Progenitor cell of endocrine pancreas (in vitro differentiated cells): ENCODE measurements around the gene RNASEH1. TPM values are rescaled to one million over a fixed set of nuclear protein-coding genes. Genes with fewer than 3 reads are reported as not detected.
A peak's percentile ranks its signal among the peaks of the same experiment; 100 is the strongest.
"Not testable (repeated sequence)": the region's sequence is repeated elsewhere in the genome, so short reads cannot be mapped to it uniquely, and the experiment has no call there.

ENCODE experiments used
- DNase-seq: peaks from one replicate; pipeline ENCODE4 v3.0.0; 2021; ENCODE audit warnings: low spot score; ENCODE audit not compliant: unreplicated experiment
- H3K27ac Mint-ChIP-seq: 2 replicates; pipeline ENCODE4 v1.8.0; 2021; ENCODE audit warnings: mild to moderate bottlenecking, moderate library complexity, mixed read lengths
- H3K27me3 Mint-ChIP-seq: 2 replicates; pipeline ENCODE4 v1.8.0; 2021; ENCODE audit warnings: mixed read lengths
- H3K36me3 Mint-ChIP-seq: 2 replicates; pipeline ENCODE4 v1.8.0; 2022; ENCODE audit warnings: mixed read lengths; ENCODE audit not compliant: insufficient read depth
- H3K4me1 Mint-ChIP-seq: 2 replicates; pipeline ENCODE4 v1.8.0; 2021; ENCODE audit warnings: low read depth, mixed read lengths
- H3K4me3 Mint-ChIP-seq: 2 replicates; pipeline ENCODE4 v1.8.0; 2021; ENCODE audit warnings: low read depth, mild to moderate bottlenecking, moderate library complexity, mixed read lengths
- H3K9me3 Mint-ChIP-seq: 2 replicates; pipeline ENCODE4 v1.8.0; 2021; ENCODE audit warnings: low read depth, mixed read lengths
- CTCF ChIP-seq: fragments of 200-600 bp; sonication (generic); IDR thresholded peaks from one replicate; pipeline ENCODE4 v1.5.0; 2021; ENCODE audit warnings: antibody characterized with exemption, mild to moderate bottlenecking; ENCODE audit not compliant: unreplicated experiment
- total RNA-seq: library from RNA; stranded (reverse); gene quantifications from 2 replicates; pipeline ENCODE4 v1.2.1, GENCODE V29; 2021

The RNASEH1 gene
- total RNA-seq, 1 donor from 2014 or later = 18.5 TPM

DNA sequence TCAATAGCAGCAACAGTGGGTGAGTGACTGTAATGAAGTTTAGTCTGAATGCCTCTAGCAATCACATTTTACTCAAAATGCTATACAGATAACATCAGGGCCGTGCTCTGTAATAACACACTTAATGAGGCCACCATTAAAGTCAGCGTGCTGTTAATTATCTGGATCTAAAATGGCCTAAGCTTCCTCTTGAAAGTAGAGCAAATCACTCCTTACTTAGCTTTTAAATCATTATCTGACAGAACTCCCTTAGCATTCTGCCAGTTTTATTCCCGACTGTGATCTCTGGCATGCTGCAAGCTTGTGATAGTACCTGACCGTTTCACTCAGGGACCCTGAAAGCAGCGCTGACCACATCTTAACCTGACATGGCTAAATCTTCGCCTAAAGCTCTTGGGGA, 25.9 kb upstream of the RNASEH1 start:
- DNase-seq = no peak
- H3K36me3 Mint-ChIP-seq = peaks cover 17% of the 10 kb centered on the region
- no peaks in the 10 kb centered on the region for H3K27me3 Mint-ChIP-seq
- H3K4me1 Mint-ChIP-seq = peaks cover 10% of the 10 kb centered on the region
- TF ChIP-seq CTCF = no peak
- H3K4me3 Mint-ChIP-seq = no peak overlapping the region
- peak overlapping the region; percentile 35 for H3K27ac Mint-ChIP-seq
- H3K9me3 Mint-ChIP-seq = no peaks in the 10 kb centered on the region

DNA sequence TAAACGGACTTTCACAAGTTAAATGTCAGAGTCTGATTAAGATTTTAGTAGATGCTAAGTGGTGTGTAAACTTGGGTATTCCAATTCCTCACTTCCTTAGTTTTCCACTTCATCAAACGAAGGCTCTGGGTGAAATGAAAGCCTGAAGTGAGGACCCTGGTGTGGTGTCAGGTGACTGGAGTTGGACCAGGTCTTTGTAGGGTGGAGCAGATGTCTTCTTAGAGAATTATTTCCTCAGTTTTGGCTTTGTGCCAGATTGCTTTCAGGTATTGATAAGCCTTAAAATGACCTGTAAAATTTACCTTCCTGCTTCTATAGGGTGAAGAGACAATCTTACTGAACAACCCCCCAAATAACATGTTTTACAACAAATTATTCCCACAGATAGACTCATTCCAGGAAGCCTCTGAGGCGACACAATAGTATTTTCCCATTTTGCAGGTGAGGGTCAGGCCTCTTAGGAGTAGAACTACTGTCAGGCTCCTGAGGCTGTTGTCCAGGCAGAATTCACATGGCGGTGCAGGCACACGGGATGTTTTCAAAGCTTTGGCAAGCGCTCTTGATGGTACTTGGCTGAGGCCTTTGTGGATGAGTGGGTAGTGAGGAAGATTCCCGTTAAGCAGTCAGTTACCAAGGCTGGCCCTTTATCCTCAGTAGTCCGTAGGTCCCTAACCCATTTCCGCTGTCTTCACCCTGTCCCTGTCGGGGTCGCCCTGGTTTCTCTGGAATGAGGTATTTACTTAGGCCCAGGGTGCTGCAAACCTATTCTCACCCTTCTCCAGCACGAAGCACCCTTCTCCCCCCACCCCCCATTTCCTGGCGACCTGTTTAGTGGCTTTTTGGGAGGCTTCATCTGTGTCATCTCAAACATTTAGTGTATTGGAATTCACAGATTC, 23.5 kb upstream of the RNASEH1 start:
- Mint-ChIP-seq H3K36me3 (peaks cover 35% of the 10 kb centered on the region), H3K27ac (no peak overlapping the region), H3K9me3 (no peaks in the 10 kb centered on the region), H3K4me3 (no peak overlapping the region), H3K27me3 (no peaks in the 10 kb centered on the region), H3K4me1 (peaks cover 29% of the 10 kb centered on the region)
- DNase-seq = no peak
- no peak for TF ChIP-seq CTCF

GRCh38 chr2:3580449-3580848, 22.3 kb upstream of the RNASEH1 start:
- Mint-ChIP-seq H3K4me1 (peaks cover 32% of the 10 kb centered on the region), H3K27me3 (no peaks in the 10 kb centered on the region), H3K27ac (peak overlapping the region; percentile 92), H3K9me3 (no peaks in the 10 kb centered on the region), H3K4me3 (no peak overlapping the region), H3K36me3 (peaks cover 40% of the 10 kb centered on the region)
- no peak for DNase-seq
- TF ChIP-seq CTCF = no peak

DNA sequence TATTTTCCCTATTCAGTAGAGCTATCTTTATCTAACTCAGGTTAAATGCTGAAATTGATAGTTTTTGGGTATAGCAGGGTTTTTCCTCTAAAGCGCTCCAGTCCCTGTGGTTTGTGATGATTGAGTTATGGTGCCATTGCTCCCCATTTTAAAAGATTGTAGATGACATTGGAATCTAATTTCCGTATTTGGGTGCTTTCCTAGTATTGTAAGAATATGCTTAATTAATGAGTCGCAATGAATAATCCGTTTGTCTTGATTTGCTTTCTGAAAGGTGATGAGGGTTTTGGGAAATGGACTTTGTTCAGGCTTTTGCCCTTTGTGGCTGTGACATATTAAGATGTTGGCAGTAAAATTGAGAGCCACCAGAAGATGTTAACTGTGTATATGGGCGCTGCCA, 20.9 kb upstream of the RNASEH1 start:
- peaks cover 32% of the 10 kb centered on the region for H3K4me1 Mint-ChIP-seq
- H3K36me3 Mint-ChIP-seq = peaks cover 39% of the 10 kb centered on the region
- no peak for DNase-seq
- H3K4me3 Mint-ChIP-seq = no peak overlapping the region
- TF ChIP-seq CTCF = no peak
- no peaks in the 10 kb centered on the region for H3K9me3 Mint-ChIP-seq
- H3K27me3 Mint-ChIP-seq = no peaks in the 10 kb centered on the region
- peak overlapping the region; percentile 65 for H3K27ac Mint-ChIP-seq

- not testable (repeated sequence) for H3K27me3 Mint-ChIP-seq, DNase-seq, H3K9me3 Mint-ChIP-seq
- H3K36me3 Mint-ChIP-seq = peaks cover 36% of the 10 kb centered on the region
- peak overlapping the region; percentile 99 for H3K27ac Mint-ChIP-seq
- H3K4me1 Mint-ChIP-seq = peaks cover 32% of the 10 kb centered on the region
- H3K4me3 Mint-ChIP-seq = peak overlapping the region; percentile 95
Measured at GRCh38 chr2:3576263-3576630, 18.1 kb upstream of the RNASEH1 start.
